Mammary epithelial cell (primary cell): ENCODE data around the gene ADAMTS9.

Experiments
- EZH2 ChIP-seq: IDR thresholded peaks from 2 replicates; pipeline ENCODE4 v1.6.1; 2012; ENCODE audit warnings: low read length, inconsistent platforms, borderline replicate concordance
- TF ChIP-seq, protein P1 (sequence below), 2 donors: IDR thresholded peaks in 1 of 2; conservative IDR thresholded peaks in 1 of 2; 2 replicates each; pipeline ENCODE4 v1.5.1; 2011 to 2012; ENCODE audit warnings: inconsistent platforms in 2 of 2, low read length in 2 of 2, mild to moderate bottlenecking in 2 of 2, control low read depth in 1 of 2, low read depth in 1 of 2; ENCODE audit not compliant: insufficient read depth in 1 of 2; ENCODE audit errors: extremely low read depth in 1 of 2

DNA sequence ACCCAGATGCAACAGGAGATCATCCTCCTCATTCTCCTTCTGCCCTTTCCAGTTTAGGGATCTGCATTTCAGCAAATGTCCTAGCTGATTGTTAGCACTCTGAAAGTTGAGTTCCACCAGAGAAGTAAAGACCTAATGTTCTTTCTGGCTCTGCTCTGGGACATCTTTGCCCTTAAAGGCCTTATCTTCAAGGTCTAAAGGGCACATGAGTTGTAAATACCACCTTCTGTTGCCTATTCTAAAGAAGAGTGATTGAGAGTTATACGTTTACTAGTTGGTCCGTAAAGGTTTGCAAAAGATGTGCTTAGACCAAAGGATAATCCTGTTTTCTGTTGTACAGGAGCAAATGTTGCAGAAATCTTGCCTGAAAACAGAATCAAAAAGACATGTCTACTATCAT, 151.6 kb downstream of the ADAMTS9 start:
- TF ChIP-seq, protein P1, sequence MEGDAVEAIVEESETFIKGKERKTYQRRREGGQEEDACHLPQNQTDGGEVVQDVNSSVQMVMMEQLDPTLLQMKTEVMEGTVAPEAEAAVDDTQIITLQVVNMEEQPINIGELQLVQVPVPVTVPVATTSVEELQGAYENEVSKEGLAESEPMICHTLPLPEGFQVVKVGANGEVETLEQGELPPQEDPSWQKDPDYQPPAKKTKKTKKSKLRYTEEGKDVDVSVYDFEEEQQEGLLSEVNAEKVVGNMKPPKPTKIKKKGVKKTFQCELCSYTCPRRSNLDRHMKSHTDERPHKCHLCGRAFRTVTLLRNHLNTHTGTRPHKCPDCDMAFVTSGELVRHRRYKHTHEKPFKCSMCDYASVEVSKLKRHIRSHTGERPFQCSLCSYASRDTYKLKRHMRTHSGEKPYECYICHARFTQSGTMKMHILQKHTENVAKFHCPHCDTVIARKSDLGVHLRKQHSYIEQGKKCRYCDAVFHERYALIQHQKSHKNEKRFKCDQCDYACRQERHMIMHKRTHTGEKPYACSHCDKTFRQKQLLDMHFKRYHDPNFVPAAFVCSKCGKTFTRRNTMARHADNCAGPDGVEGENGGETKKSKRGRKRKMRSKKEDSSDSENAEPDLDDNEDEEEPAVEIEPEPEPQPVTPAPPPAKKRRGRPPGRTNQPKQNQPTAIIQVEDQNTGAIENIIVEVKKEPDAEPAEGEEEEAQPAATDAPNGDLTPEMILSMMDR (conservative IDR thresholded peaks at IDR 0.05 in 1 of 2, IDR thresholded peaks at IDR 0.05 in 1 of 2; ENCODE audit: extremely low read depth in 1 of 2, insufficient read depth in 1 of 2, low read depth in 1 of 2, low read length in 2 of 2): no peak
- TF ChIP-seq EZH2: no peak
